ENCODE results near the gene NWD2. TPM values are rescaled to one million over a fixed set of nuclear protein-coding genes. Genes with fewer than 3 reads are reported as not detected.

Gene NWD2
- polyA plus RNA-seq, 1 donor (not counting 4 experiments of a cell fraction or from before 2014, with no cell fraction given) = 0.10 TPM

GRCh38 chr4:37453999-37454800 is 209.7 kb downstream of the NWD2 start:
- H3K9ac ChIP-seq (ENCODE audit: control insufficient read depth, extremely low read depth, insufficient read depth, low read length) = no peak overlapping the region
- no peak for FAIRE-seq
- H3K27me3 ChIP-seq (ENCODE audit: control insufficient read depth, extremely low read depth, insufficient read depth, low read length) = peaks cover 19% of the 10 kb centered on the region
- H3K79me2 ChIP-seq (ENCODE audit: control insufficient read depth, insufficient read depth, low read length) = no peaks in the 10 kb centered on the region
- TF ChIP-seq EZH2 (IDR thresholded peaks at IDR 0.05; ENCODE audit: low read length) (no peak), CTCF (optimal IDR thresholded peaks at IDR 0.05 in 1 of 3, IDR thresholded peaks at IDR 0.05 in 1 of 3, conservative IDR thresholded peaks at IDR 0.05 in 1 of 3; ENCODE audit: extremely low read depth in 1 of 3, insufficient read depth in 2 of 3, low read length in 3 of 3) (no peak)
- H3K4me2 ChIP-seq (ENCODE audit: control insufficient read depth, extremely low read depth, insufficient read depth, low read depth, low read length) = peak overlapping the region; percentile 96
- dilution Hi-C loops (cut with MboI; ENCODE audit: extremely low pct_ligation_motif_present, low sequenced_read_pairs) = no loop called here
- no peaks in the 10 kb centered on the region for H3K9me1 ChIP-seq (ENCODE audit: control insufficient read depth, extremely low read depth, insufficient read depth, low read length)
- H2AFZ ChIP-seq (ENCODE audit: control insufficient read depth, low read length) = no peak overlapping the region
- H3K27ac ChIP-seq (ENCODE audit: control insufficient read depth, insufficient read depth, low read length) = no peak overlapping the region
- H3K4me3 ChIP-seq (ENCODE audit: control insufficient read depth in 2 of 3, extremely low read depth in 1 of 3, insufficient read depth in 2 of 3, low read depth in 1 of 3, low read length in 3 of 3) = peak overlapping the region; percentile 24 to 61 (median 54)
- H3K4me1 ChIP-seq (ENCODE audit: control insufficient read depth, extremely low read depth, insufficient read depth, low read length) = peaks cover 6% of the 10 kb centered on the region
- no peak for DNase-seq (ENCODE audit: low read depth, low spot score)
- H4K20me1 ChIP-seq (ENCODE audit: control insufficient read depth, extremely low read depth, insufficient read depth, low read length) = no peaks in the 10 kb centered on the region
- H3K9me3 ChIP-seq (ENCODE audit: control insufficient read depth, low read depth, low read length) = no peaks in the 10 kb centered on the region
- no peaks in the 10 kb centered on the region for H3K36me3 ChIP-seq (ENCODE audit: control insufficient read depth in 2 of 2, extremely low read depth in 1 of 2, insufficient read depth in 2 of 2, low read length in 2 of 2)

GRCh38 chr4:37455301-37456131 is 211.0 kb downstream of the NWD2 start:
- H3K4me3 ChIP-seq (ENCODE audit: control insufficient read depth in 2 of 3, extremely low read depth in 1 of 3, insufficient read depth in 2 of 3, low read depth in 1 of 3, low read length in 3 of 3) = no peak overlapping the region
- TF ChIP-seq EZH2 (IDR thresholded peaks at IDR 0.05; ENCODE audit: low read length) = no peak
- TF ChIP-seq CTCF (optimal IDR thresholded peaks at IDR 0.05 in 1 of 3, IDR thresholded peaks at IDR 0.05 in 1 of 3, conservative IDR thresholded peaks at IDR 0.05 in 1 of 3; ENCODE audit: extremely low read depth in 1 of 3, insufficient read depth in 2 of 3, low read length in 3 of 3) = no peak
- H2AFZ ChIP-seq (ENCODE audit: control insufficient read depth, low read length) = no peak overlapping the region
- no peak overlapping the region for H3K4me2 ChIP-seq (ENCODE audit: control insufficient read depth, extremely low read depth, insufficient read depth, low read depth, low read length)
- no peaks in the 10 kb centered on the region for H3K36me3 ChIP-seq (ENCODE audit: control insufficient read depth in 2 of 2, extremely low read depth in 1 of 2, insufficient read depth in 2 of 2, low read length in 2 of 2)
- no peaks in the 10 kb centered on the region for H3K79me2 ChIP-seq (ENCODE audit: control insufficient read depth, insufficient read depth, low read length)
- no peak for DNase-seq (ENCODE audit: low read depth, low spot score)
- no peak for FAIRE-seq
- dilution Hi-C loops (cut with MboI; ENCODE audit: extremely low pct_ligation_motif_present, low sequenced_read_pairs) = no loop called here
- H3K9me3 ChIP-seq (ENCODE audit: control insufficient read depth, low read depth, low read length) = no peaks in the 10 kb centered on the region
- H3K27ac ChIP-seq (ENCODE audit: control insufficient read depth, insufficient read depth, low read length) = no peak overlapping the region
- no peak overlapping the region for H3K9ac ChIP-seq (ENCODE audit: control insufficient read depth, extremely low read depth, insufficient read depth, low read length)
- H3K27me3 ChIP-seq (ENCODE audit: control insufficient read depth, extremely low read depth, insufficient read depth, low read length) = peaks cover 19% of the 10 kb centered on the region
- no peaks in the 10 kb centered on the region for H4K20me1 ChIP-seq (ENCODE audit: control insufficient read depth, extremely low read depth, insufficient read depth, low read length)
- no peaks in the 10 kb centered on the region for H3K9me1 ChIP-seq (ENCODE audit: control insufficient read depth, extremely low read depth, insufficient read depth, low read length)
- peaks cover 6% of the 10 kb centered on the region for H3K4me1 ChIP-seq (ENCODE audit: control insufficient read depth, extremely low read depth, insufficient read depth, low read length)

Measured in keratinocyte (primary cell).